Aorta (tissue), 5 donors: ENCODE measurements around the gene C1orf21. TPM values are rescaled to one million over a fixed set of nuclear protein-coding genes. Genes with fewer than 3 reads are reported as not detected.
A peak's percentile ranks its signal among the peaks of the same experiment; 100 is the strongest.

Experiments used
- ATAC-seq: fragments of 200-7000 bp; cut with Tn5 transposase; one replicate; pipeline ENCODE4 v1.9.1; 2022; ENCODE audit warnings: moderate library complexity; ENCODE audit not compliant: low FRiP score
- DNase-seq, 2 donors: peaks; one replicate each; pipeline ENCODE4 v3.0.0-alpha.2; 2020
- H3K27ac ChIP-seq, 2 donors: one replicate each; pipeline ENCODE4 v1.5.1; 2013; ENCODE audit warnings: low read length in 2 of 2, mild to moderate bottlenecking in 2 of 2, moderate library complexity in 2 of 2, control low read depth in 1 of 2, inconsistent platforms in 1 of 2, low read depth in 1 of 2
- H3K27me3 ChIP-seq, 2 donors: one replicate each; pipeline ENCODE4 v1.6.1; 2013; ENCODE audit warnings: control low read depth in 1 of 2, low read length in 1 of 2, mild to moderate bottlenecking in 1 of 2, moderate library complexity in 1 of 2; ENCODE audit not compliant: insufficient read depth in 2 of 2, control insufficient read depth in 1 of 2
- H3K36me3 ChIP-seq, 2 donors: one replicate each; pipeline ENCODE4 v1.6.1; 2013; ENCODE audit warnings: control low read depth in 1 of 2, low read length in 1 of 2, mild to moderate bottlenecking in 1 of 2; ENCODE audit not compliant: insufficient read depth in 2 of 2, control insufficient read depth in 1 of 2
- H3K4me1 ChIP-seq, 2 donors: one replicate each; pipeline ENCODE4 v1.6.1; 2013; ENCODE audit warnings: low read length in 2 of 2, control low read depth in 1 of 2, mild to moderate bottlenecking in 1 of 2, moderate library complexity in 1 of 2; ENCODE audit not compliant: insufficient read depth in 2 of 2, control insufficient read depth in 1 of 2
- H3K4me3 ChIP-seq, 2 donors: one replicate each; pipeline ENCODE4 v1.5.1; 2013; ENCODE audit warnings: low read length in 2 of 2, control low read depth in 1 of 2, mild to moderate bottlenecking in 1 of 2
- H3K9me3 ChIP-seq: one replicate; pipeline ENCODE4 v1.6.1; 2013; ENCODE audit warnings: mild to moderate bottlenecking, low read length; ENCODE audit not compliant: control insufficient read depth
- WGBS, 2 donors: extraction: QIAGEN DNeasy Blood & Tissue Kit; methylation state at CpG; one replicate each; pipeline ENCODE4 v1.1.7; 2013; 5-methylcytosine and 5-hydroxymethylcytosine counted together
- intact Hi-C, 2 donors: fragments of 100-400 bp; cut with DNase I; formaldehyde crosslinking; loops; one replicate each; pipeline versions ENCODE4 v1.14.2 to v1.15.0; 2022
- polyA plus RNA-seq, 2 donors: library from polyadenylated mRNA; stranded (reverse); fragments of 200-250 nt; gene quantifications; one replicate each; pipeline ENCODE4 v1.2.3, GENCODE V29; 2013
- total RNA-seq, 2 donors: library from RNA; stranded (reverse); fragmentation: NEBNext Ultra II Directional; extraction: Animal tissue kit (Norgen Biotek cat#: 25700); gene quantifications; one replicate each; pipeline ENCODE4 v1.2.1, GENCODE V29; 2021
- donor health status: healthy with polysubstance abuse.
- donor health status: Bipolar disorder and iron deficiency.
- donor health status: DM: no; HTN: no; CAD: no.
- donor health status: DM: no; HTN: no; CAD: no.
- donor health status: DM: yes; HTN: yes; CAD: no.

C1orf21 gene
- total and polyA plus RNA-seq, 4 donors: 7.6 to 65.7 (median 42.9) TPM

GRCh38 chr1:184437291-184437690, 50.5 kb downstream of the C1orf21 start:
- Histone ChIP-seq H3K4me1 (no peaks in the 10 kb centered on the region), H3K9me3 (no peaks in the 10 kb centered on the region), H3K36me3 (no peaks in the 10 kb centered on the region), H3K4me3 (no peak overlapping the region), H3K27ac (no peak overlapping the region), H3K27me3 (no peaks in the 10 kb centered on the region)
- WGBS, 2 donors: 94 to 95% methylated on average over 7 of the region's 7 CpGs
- intact Hi-C loops: no loop called here
- ATAC-seq: no peak
- DNase-seq: no peak

- Histone ChIP-seq H3K9me3 (no peaks in the 10 kb centered on the region), H3K36me3 (no peaks in the 10 kb centered on the region), H3K4me1 (no peaks in the 10 kb centered on the region), H3K27me3 (no peaks in the 10 kb centered on the region), H3K27ac (no peak overlapping the region), H3K4me3 (no peak overlapping the region)
- ATAC-seq: no peak
- DNase-seq: no peak
- intact Hi-C loops: no loop called here
- 92 to 98% methylated on average over 2 of the region's 2 CpGs for WGBS, 2 donors
Observed at GRCh38 chr1:184438363-184438762, 51.5 kb downstream of the C1orf21 start.

- intact Hi-C loops: no loop called here
- Histone ChIP-seq H3K9me3 (no peaks in the 10 kb centered on the region), H3K27me3 (no peaks in the 10 kb centered on the region), H3K36me3 (no peaks in the 10 kb centered on the region), H3K4me3 (no peak overlapping the region), H3K27ac (no peak overlapping the region), H3K4me1 (no peaks in the 10 kb centered on the region)
- ATAC-seq (no peak), DNase-seq (no peak)
- WGBS, 2 donors: 95 to 97% methylated on average over 3 of the region's 3 CpGs
Observed at GRCh38 chr1:184442260-184442659, 55.4 kb downstream of the C1orf21 start.

- ATAC-seq (no peak), DNase-seq (no peak)
- Histone ChIP-seq H3K4me1 (no peaks in the 10 kb centered on the region), H3K27me3 (no peaks in the 10 kb centered on the region), H3K4me3 (no peak overlapping the region), H3K36me3 (no peaks in the 10 kb centered on the region), H3K27ac (no peak overlapping the region), H3K9me3 (no peaks in the 10 kb centered on the region)
- intact Hi-C loops: no loop called here
- WGBS, 2 donors: 28 to 34% methylated on average over 3 of the region's 3 CpGs
Observed at GRCh38 chr1:184443201-184443600, 56.4 kb downstream of the C1orf21 start.

GRCh38 chr1:184443624-184444023, 56.8 kb downstream of the C1orf21 start:
- no peak overlapping the region for H3K27ac ChIP-seq
- WGBS, 2 donors: 98 to 100% methylated on average over 1 of the region's 1 CpG
- intact Hi-C loops: no loop called here
- ATAC-seq (peak; percentile 38), DNase-seq (no peak)
- no peak overlapping the region for H3K4me3 ChIP-seq
- no peaks in the 10 kb centered on the region for H3K9me3 ChIP-seq
- H3K27me3 ChIP-seq: no peaks in the 10 kb centered on the region
- no peaks in the 10 kb centered on the region for H3K36me3 ChIP-seq
- H3K4me1 ChIP-seq: no peaks in the 10 kb centered on the region

- no peak for DNase-seq
- intact Hi-C loops: no loop called here
- WGBS, 2 donors: 96 to 98% methylated on average over 4 of the region's 4 CpGs
Observed at GRCh38 chr1:184445997-184446396, 59.2 kb downstream of the C1orf21 start.

GRCh38 chr1:184447651-184448185, 60.9 kb downstream of the C1orf21 start:
- H3K9me3 ChIP-seq: no peaks in the 10 kb centered on the region
- intact Hi-C loops: no loop called here
- H3K4me1 ChIP-seq: no peaks in the 10 kb centered on the region
- ATAC-seq: no peak
- no peak overlapping the region for H3K4me3 ChIP-seq
- H3K27ac ChIP-seq: no peak overlapping the region
- no peaks in the 10 kb centered on the region for H3K27me3 ChIP-seq
- DNase-seq: no peak
- H3K36me3 ChIP-seq: no peaks in the 10 kb centered on the region
- 96% methylated on average over 6 of the region's 6 CpGs for WGBS, 2 donors

More at GRCh38 chr1:184445997-184446396, 59.2 kb downstream of the C1orf21 start:
- no peak for ATAC-seq
- Histone ChIP-seq H3K36me3 (no peaks in the 10 kb centered on the region), H3K27me3 (no peaks in the 10 kb centered on the region), H3K4me1 (no peaks in the 10 kb centered on the region), H3K27ac (no peak overlapping the region), H3K9me3 (no peaks in the 10 kb centered on the region), H3K4me3 (no peak overlapping the region)

- 93 to 99% methylated on average over 4 of the region's 4 CpGs for WGBS, 2 donors
- no peaks in the 10 kb centered on the region for H3K27me3 ChIP-seq
- no peaks in the 10 kb centered on the region for H3K36me3 ChIP-seq
- no peak overlapping the region for H3K4me3 ChIP-seq
- no peak overlapping the region for H3K27ac ChIP-seq
- intact Hi-C loops: no loop called here
- DNase-seq: no peak
- no peaks in the 10 kb centered on the region for H3K4me1 ChIP-seq
- no peaks in the 10 kb centered on the region for H3K9me3 ChIP-seq
- ATAC-seq: no peak
Observed at GRCh38 chr1:184449916-184450315, 63.1 kb downstream of the C1orf21 start.

- WGBS, 2 donors: 72 to 77% methylated on average over 1 of the region's 1 CpG
- no peaks in the 10 kb centered on the region for H3K4me1 ChIP-seq
- H3K4me3 ChIP-seq: no peak overlapping the region
- no peaks in the 10 kb centered on the region for H3K36me3 ChIP-seq
- no peak overlapping the region for H3K27ac ChIP-seq
- no peaks in the 10 kb centered on the region for H3K27me3 ChIP-seq
- intact Hi-C loops: no loop called here
- H3K9me3 ChIP-seq: no peaks in the 10 kb centered on the region
- DNase-seq (no peak), ATAC-seq (no peak)
Observed at GRCh38 chr1:184455786-184456185, 69.0 kb downstream of the C1orf21 start.
